GM21360 (cell line): ENCODE measurements around the gene SLC12A7.

Experiments used
- ATAC-seq: cut with Tn5 transposase; IDR thresholded peaks from one replicate; pipeline ENCODE4 v1.9.1; 2021; ENCODE audit warnings: mild to moderate bottlenecking, moderate library complexity; ENCODE audit not compliant: unreplicated experiment

The SLC12A7 gene

GRCh38 chr5:1054799-1055775 lies 56.8 kb downstream of the SLC12A7 start:
- ATAC-seq: no peak

GRCh38 chr5:1054018-1054798 lies 57.7 kb downstream of the SLC12A7 start:
- ATAC-seq: no peak

- no peak for ATAC-seq
Measured at GRCh38 chr5:1053391-1054017, 58.4 kb downstream of the SLC12A7 start.

- no peak for ATAC-seq
Measured at GRCh38 chr5:1052641-1053390, 59.0 kb downstream of the SLC12A7 start.

GRCh38 chr5:1052076-1052475 lies 59.8 kb downstream of the SLC12A7 start:
- ATAC-seq: no peak

GRCh38 chr5:1051366-1051720 lies 60.5 kb downstream of the SLC12A7 start:
- ATAC-seq: no peak

- ATAC-seq: no peak
Measured at GRCh38 chr5:1050423-1051365, 61.2 kb downstream of the SLC12A7 start.

- ATAC-seq: no peak
Measured at GRCh38 chr5:1048861-1049838, 62.7 kb downstream of the SLC12A7 start.

- no peak for ATAC-seq
Measured at GRCh38 chr5:1048162-1048721, 63.6 kb downstream of the SLC12A7 start.

- ATAC-seq: no peak
Measured at GRCh38 chr5:1047332-1047965, 64.4 kb downstream of the SLC12A7 start.

- no peak for ATAC-seq
Measured at GRCh38 chr5:1045960-1046560, 65.8 kb downstream of the SLC12A7 start.

GRCh38 chr5:1044117-1044516 lies 67.7 kb downstream of the SLC12A7 start:
- no peak for ATAC-seq

- no peak for ATAC-seq
Measured at GRCh38 chr5:1043327-1043726, 68.5 kb downstream of the SLC12A7 start.

- no peak for ATAC-seq
Measured at GRCh38 chr5:1042626-1043025, 69.2 kb downstream of the SLC12A7 start.

- no peak for ATAC-seq
Measured at GRCh38 chr5:1041225-1042143, 70.4 kb downstream of the SLC12A7 start.

GRCh38 chr5:1040571-1040970 lies 71.3 kb downstream of the SLC12A7 start:
- ATAC-seq: no peak
